Sciatic nerve (tissue), 2 donors: ENCODE results near the gene CHRNA9. TPM values are rescaled to one million over a fixed set of nuclear protein-coding genes. Genes with fewer than 3 reads are reported as not detected.

Experiments
- ATAC-seq: fragments of 200-7000 bp; cut with Tn5 transposase; one replicate; pipeline ENCODE4 v1.9.1; 2020; ENCODE audit warnings: mild to moderate bottlenecking, moderate library complexity
- DNase-seq: peaks from one replicate; pipeline ENCODE4 v3.0.0-alpha.2; 2020; ENCODE audit warnings: low spot score
- intact Hi-C: fragments of 100-400 bp; cut with DNase I; formaldehyde crosslinking; loops from one replicate; pipeline ENCODE4 v1.14.2; 2022
- total RNA-seq: library from RNA; stranded (reverse); fragmentation: NEBNext Ultra II Directional; extraction: Animal tissue kit (Norgen Biotek cat#: 25700); gene quantifications from one replicate; pipeline ENCODE4 v1.2.1, GENCODE V29; 2021
- donor health status: DM: no; HTN: no; CAD: no.
- donor health status: DM: no; HTN: no; CAD: no.

CHRNA9 gene
- total RNA-seq, 1 donor from 2014 or later: not detected

DNA sequence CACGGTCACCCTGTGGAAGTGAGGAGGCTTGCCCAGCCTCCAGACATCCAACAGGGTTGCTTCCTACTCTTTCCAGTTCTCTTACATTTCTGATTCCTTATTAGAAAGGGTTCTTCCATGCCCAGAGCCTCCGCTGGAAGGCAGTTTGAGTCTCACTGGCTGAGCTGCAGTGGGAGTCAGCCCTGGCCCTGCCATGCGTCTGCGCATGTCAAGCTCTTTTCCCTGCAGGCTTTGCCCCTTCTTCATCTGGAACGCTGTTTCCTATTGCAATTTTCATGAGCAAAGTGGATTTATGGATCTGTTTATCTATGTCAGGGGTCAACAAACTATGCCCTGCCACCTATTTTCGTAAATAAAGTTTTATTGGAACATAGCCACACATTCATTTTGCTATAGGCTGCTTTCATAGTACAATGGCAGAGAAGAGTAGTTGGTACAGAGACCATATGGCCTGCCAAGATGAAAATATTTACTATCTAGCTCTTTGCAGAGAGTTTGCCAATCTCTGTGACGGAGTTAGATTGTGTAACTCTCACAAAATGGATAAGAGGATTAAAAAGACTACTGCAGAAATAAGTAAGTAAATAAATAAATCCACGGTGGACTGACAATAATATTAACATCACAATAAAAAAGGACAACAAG is 3.9 kb upstream of the CHRNA9 start:
- DNase-seq (no peak), ATAC-seq (no peak)
- intact Hi-C loops: no loop called here

DNA sequence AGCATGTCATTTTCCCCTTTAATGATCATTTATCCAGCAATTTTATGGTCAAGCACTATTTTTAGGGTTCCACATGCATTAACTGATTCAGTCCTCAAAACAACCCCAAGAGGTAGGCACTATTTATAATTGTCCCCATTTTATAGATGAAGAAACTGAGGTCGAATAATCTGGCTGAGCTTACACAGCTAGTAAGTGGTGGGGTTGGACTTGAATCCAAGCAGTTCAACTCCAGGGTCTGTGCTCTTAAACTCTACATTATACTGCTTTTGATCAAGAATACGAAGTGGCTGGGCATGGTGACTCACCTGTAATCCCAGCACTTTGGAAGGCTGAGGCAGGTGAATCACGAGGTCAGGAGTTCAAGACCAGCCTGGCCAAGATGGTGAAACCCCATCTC is 3.2 kb upstream of the CHRNA9 start:
- intact Hi-C loops: no loop called here
- DNase-seq: no peak
- ATAC-seq: no peak

DNA sequence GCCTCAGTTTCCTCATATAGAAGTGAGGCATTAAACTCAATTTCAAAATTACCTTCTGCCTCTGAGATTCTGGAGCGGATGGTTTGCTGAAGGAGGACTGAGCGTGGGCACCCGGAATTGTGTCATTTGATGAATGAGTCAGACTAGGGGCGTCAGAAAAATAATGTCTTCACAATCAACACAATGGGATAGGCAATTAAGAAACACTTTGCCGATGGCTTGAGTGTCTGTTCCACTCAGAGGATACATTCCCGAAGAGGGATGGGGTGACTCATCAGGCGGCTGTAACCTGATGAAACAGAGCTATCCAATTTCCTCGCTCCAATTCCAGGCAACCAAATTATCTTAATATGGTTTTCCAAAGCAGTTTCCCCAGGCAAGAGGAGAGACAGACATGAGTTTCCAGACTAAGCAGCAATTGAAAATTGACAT is 1.2 kb upstream of the CHRNA9 start:
- DNase-seq (no peak), ATAC-seq (no peak)
- intact Hi-C loops: no loop called here

DNA sequence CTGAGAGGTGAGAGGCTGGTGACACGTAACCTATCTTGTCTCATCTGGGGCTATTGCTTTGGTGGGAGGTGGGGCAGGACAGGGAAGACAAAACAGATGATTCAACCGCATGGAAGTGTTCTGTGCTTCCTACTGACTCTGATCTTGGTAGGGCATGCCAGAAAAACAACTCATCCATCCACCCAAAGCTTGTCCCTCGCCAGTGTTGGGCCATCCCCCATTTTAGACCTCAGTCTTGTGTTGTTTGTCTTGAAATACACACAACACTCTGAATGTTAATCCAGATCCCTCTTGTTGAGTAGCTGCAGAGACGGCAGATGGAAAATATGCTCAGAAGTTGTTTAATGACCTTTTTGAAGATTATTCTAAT is 377 bp downstream of the CHRNA9 start:
- intact Hi-C loops: no loop called here
- ATAC-seq: no peak
- no peak for DNase-seq

DNA sequence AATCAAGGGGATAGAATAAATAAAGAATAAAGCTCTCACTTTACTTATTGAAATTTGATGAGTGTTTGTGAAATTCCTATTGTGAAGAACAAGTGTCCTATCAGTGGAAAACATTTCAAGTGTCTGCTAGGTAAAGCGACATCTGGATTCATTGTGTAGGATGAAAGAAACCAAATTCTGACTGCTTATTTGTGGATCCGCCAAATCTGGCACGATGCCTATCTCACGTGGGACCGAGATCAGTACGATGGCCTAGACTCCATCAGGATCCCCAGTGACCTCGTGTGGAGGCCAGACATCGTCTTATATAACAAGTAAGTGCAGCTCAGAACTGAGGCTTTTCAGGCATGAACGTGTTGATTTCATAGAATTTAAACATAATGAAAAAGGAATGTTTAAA is 1.9 kb downstream of the CHRNA9 start:
- ATAC-seq: no peak
- DNase-seq: no peak
- intact Hi-C loops: no loop called here

DNA sequence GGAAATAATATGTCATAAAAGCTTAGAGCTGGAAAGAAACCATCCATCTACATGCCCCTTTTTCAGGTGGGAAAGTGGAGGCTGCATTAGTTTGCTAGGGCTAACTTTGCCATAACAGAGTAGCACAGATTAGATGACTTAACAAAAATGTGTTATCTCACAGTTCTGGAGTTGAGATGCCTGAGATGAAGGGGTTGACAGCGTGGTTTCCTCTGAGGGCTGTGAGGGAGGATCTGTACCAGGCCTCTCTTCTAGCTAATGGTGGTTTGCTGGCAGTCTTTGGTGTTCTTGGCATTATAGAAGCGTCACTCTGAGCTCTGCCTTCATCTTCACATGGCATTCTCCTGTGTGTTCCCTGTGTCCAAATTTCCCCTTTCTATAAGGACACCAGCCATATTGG is 2.4 kb downstream of the CHRNA9 start:
- ATAC-seq (no peak), DNase-seq (no peak)
- intact Hi-C loops: no loop called here

DNA sequence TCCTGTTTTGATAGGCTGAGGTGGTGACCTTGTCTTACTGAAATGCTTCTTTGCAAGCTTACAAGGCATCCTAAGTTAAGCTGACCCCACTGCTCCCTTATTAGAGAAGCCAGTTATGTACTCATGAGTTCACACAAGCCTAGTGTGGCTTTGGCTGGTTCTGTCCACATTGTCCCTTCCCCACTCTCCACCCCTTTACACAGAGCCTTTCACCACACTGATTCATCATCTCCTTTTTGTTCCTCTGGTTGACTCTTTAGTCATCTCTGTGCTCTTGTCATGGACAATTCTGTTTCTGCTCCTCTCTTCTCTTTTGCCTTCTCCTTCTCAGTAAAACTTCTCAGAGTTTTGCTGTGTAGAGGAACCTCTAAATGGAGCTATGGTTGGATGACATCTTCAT is 4.9 kb downstream of the CHRNA9 start:
- no peak for DNase-seq
- intact Hi-C loops: no loop called here
- no peak for ATAC-seq

DNA sequence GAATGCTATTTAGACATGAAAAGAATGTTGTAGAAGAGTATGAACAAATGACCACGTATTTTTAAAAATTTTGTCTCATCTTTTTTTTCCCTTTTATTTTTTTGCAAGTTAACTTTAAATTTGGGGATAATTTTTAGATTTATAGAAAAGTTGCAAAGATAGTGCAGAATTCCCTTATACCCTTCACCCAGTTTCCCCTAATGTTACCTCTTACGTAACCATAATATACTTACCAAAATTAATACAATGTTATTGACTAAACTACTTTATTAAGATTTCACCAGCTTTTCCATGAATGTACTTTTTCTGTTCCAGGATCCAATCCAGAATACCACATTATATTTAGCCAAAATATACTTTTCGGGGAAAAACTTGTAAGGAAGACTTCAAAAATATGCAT is 12.3 kb downstream of the CHRNA9 start:
- DNase-seq (no peak), ATAC-seq (no peak)
- intact Hi-C loops: no loop called here

DNA sequence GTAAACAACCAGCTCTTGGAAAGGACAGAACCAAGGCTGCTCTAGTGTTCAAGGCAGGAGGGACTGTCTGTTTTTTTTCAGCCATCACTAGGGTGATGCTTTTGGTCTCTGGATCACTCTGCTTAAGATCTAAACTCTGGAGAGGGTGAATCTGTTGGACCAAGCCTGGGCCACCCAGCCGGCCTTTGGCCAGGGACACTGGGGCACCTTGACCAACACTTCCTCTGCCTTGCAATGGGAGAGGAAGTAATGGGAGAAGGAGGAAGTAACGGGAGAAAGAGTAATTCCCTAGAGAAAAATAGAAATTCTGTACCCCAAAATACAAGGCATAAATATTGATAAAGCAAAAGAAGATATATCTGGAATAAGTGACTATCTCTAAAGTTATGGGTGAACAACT is 12.9 kb downstream of the CHRNA9 start:
- intact Hi-C loops: no loop called here
- no peak for ATAC-seq
- DNase-seq: no peak

DNA sequence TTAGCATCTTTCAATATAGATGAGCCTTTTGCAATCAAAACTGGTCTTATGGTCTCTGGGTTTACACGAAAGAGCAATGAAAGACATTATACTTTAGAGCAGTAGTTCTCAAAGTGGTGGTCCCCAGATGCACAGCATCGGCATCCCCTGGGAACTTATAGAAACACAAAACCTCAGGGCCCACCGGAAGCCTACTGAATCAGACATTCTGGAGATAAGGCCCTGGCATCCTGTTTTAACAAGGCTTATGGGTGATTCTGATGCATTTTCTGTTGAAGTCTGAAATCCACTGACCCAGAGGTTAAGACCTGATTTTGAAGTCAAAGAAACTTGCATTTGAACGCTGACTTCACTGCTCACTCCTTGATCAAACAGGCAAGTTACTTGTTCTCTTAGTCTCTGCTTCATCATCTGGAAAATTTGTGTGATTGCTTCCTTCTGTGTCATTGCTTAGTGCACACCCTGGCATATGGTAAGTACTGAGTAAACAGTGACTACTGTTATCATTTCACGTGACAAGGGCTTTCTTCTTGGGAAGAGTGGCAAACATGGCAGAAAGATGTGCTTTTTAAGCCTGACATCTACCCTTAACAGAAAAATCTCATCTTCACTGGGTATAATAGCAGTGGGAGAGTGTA is 14.5 kb downstream of the CHRNA9 start:
- no peak for DNase-seq
- intact Hi-C loops: no loop called here
- ATAC-seq: no peak

DNA sequence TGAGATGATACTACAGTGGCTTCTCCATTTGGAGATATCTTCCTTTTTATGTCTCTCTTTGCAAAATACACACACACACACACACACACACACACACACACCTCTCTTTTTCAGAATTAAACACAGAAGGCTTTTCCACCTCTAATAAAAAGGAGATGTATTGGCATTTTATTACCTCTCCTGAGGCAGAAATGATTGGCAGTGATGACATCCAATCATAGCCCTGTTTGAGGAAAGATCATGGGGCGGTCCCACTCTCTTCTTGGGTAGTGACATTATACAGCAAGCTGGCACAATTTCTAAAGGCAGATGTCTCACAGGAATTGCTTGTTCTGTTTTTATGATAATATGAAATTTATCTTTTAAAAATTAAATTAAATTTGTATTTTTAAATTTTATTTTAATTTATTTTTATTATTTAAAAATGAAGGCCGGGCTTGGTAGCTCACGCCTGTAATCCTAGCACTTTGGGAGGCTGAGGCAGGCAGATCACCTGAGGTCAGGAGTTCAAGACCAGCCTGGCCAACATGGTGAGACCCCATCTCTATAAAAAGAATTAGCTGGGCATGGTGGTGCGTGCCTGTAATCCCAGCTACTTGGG is 15.6 kb downstream of the CHRNA9 start:
- DNase-seq: no peak
- ATAC-seq: no peak
- intact Hi-C loops: no loop called here

DNA sequence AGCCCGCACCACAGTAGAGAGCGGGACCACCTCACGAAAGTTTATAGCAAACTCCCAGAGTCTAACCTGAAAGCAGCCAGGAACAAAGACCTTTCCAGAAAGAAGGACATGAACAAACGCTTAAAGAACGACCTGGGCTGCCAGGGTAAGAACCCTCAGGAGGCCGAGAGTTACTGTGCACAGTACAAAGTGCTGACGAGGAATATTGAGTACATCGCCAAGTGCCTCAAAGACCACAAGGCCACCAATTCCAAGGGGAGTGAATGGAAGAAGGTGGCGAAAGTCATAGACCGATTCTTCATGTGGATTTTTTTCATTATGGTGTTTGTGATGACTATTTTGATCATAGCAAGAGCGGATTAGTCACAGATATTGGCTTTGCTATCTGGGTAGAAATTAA is 19.0 kb downstream of the CHRNA9 start:
- intact Hi-C loops: no loop called here
- DNase-seq (no peak), ATAC-seq (no peak)

DNA sequence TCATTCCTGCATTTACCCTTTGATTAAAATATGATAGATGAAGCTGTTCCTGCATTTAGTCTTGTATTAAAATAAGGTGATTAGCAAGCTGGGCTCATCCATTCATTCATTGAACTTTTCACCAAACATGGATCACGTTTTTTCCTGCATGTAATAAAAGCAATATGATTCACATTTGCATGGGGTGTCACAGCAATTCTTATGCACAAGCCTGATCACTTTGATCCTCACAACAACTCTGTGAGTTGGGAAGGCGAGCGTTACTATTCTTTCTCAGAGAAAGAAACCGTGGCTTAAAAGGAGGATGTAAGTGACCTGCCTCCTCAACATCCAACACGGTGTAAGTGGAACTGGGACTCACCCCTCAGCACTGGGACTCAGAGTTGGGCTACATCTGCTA is 20.0 kb downstream of the CHRNA9 start:
- ATAC-seq: no peak
- intact Hi-C loops: no loop called here
- no peak for DNase-seq

DNA sequence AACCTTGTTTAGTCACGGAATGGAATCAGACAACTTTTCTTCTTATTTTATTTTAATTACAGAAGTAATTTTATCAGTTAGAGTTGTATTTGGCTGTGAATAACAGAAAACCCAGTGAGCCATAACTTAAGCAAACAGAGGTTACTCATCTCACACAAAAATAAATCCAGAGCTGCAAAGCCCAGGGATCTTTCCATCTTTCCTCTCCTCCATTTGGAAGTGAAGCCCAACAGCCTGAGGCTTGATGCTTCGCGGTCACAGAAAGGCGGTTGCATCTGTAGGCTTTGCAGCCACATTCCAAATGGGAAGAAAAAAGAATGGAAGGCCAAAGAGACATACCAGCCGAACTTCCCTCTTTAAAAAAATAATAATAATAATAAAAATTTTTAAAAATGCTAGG is 22.6 kb downstream of the CHRNA9 start:
- ATAC-seq: no peak
- intact Hi-C loops: no loop called here
- DNase-seq: no peak

DNA sequence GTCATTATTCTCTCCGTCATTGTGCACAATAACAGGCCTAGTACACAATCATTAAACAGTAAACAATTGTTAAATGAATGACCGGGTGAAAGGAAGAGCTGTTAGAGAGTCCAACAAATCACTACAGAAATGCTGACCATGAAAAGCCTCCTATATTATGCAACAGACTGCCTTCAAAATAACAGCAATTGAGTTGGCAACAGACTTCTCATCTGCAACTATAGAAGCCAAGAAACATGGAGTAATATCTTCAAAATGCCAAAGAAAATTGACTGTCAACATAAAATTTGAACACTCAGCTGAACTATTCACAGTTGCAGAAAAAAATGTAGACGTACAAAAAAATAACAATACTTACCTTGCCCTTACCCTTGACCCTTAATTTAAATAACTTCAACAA is 26.2 kb downstream of the CHRNA9 start:
- ATAC-seq (no peak), DNase-seq (no peak)
- intact Hi-C loops: no loop called here

DNA sequence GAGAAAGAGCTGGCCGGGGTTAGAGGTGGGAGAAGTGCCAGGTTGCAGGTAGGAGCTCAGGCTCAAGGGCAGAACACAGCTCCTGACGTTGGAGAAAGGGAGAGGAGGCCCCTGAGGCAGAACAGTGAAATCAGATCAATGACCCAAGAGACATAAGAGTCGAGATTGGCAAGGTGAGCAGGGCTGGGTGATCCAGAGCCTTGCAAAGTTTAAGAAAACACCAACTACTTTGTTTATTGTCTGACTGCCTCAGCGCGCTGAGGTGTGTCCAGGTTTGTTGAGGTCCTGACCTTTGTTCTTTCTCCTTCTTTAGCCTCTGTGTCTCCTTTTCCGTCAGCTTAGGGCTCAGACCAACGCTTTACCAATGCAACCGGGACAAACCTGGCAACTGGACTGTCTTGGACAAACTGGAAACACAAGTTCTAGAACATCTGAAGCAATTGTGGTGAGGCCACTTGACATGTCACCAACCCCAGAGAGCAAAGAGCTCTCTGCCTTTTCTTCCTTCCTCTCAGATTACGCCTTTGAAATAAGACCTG is 28.3 kb downstream of the CHRNA9 start:
- intact Hi-C loops: no loop called here
- ATAC-seq (no peak), DNase-seq (no peak)

DNA sequence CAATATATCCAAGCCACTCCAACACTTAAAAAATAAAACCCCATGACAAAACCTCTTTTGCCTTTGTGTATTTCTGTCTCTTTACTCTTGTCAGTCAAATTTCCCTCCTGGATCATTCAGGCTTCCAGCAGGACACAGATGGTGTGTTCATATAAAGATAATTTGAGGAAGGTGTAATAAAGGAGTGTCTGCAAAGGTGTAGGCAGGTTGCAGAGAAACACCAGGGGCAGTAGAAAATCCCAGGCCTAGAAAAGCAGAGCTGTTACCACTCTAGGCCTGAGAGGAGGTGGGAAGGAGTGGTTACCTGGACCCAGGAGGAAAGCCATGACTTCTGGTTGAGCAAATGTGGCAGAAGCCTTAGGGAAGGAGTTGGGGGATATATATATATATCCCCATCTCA is 28.8 kb downstream of the CHRNA9 start:
- intact Hi-C loops: no loop called here
- DNase-seq: no peak

DNA sequence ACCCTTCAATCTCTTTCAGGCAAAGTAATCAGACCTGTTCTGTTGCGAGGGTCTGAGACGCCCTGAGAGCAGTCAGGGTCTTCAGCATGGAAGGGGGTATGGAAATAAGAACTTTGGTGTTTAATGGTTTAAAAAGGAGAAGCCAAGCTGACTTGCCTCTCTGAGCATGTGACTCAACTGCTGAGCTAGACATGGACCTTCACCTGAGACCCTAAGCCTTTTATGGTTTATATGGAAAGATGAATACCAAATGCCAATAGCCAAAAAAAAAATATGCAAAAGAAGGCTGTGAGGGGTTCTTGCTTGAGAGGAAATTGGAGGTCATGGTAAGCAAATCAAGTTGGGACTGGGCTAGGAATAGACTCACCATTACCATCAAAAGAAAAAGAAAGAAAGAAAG is 30.6 kb downstream of the CHRNA9 start:
- DNase-seq (no peak), ATAC-seq (no peak)
- intact Hi-C loops: no loop called here

More for the DNA sequence above, 28.8 kb downstream of the CHRNA9 start:
- no peak for ATAC-seq

DNA sequence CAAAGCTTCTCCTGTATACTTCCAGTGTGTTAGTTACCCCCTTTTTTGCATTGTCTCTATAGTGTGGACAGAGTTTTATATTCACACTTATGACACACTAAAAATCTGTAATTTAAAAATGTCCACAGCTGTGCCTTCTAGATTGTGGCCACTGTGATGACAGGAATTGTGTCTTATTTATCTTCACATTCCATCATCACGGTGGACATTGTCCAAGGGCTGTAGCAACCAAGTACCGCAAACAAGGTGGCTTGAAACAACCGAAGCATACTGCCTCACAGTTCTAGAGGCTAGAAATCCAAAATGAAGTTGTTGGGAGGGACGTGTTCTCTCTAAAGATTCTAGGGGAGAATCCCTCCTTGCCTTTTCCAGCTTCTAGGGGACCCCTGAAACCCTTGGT is 32.3 kb downstream of the CHRNA9 start:
- ATAC-seq (no peak), DNase-seq (no peak)
- intact Hi-C loops: no loop called here

DNA sequence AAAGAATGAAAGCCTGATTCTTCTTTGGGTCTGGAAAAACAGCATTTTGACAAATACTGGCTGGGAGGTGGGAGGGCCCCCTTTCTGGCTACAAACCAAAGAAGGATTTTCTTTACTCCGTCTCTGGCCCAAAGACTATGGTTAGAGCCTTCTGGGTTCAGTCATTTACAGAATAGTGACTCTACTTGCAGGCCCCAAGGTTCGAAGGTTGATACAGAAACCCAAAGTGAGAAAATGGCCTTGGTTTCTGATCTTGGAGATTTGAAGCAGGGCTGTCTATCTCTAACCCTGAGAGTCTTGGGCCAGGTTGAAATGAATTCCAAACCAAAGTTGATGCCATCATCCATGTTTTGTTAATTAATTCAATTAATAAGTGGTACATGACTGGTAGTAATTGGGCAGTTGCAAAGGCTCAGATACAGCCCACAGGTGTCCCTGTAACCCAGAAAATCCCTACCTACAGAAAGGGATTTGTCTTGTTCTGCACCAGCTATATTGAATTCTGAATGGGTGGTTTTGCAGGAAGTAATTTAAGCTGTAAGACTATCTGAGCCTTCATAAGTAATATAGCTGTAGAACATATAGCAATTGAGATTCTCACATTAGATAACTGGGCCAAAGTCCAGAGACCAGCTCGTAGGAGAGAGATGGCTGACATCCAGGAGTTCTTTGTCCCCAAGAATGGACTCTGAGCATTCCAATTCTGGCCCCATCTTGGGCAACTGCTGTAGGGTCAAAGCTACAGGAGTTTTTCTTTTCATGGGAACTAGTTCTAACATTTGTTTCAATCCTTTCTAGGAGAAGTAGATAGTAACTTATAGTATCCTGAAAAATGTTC is 34.5 kb downstream of the CHRNA9 start:
- ATAC-seq: no peak
- intact Hi-C loops: no loop called here
- DNase-seq: no peak
